Measurements from ENCODE around the gene RABL2B. TPM values are rescaled to one million over a fixed set of nuclear protein-coding genes. Genes with fewer than 3 reads are reported as not detected.
"Not testable (repeated sequence)": the region's sequence is repeated elsewhere in the genome, so short reads cannot be mapped to it uniquely, and the experiment has no call there.

Gene RABL2B
- total RNA-seq, 1 donor from 2014 or later, result 13.9 TPM

DNA sequence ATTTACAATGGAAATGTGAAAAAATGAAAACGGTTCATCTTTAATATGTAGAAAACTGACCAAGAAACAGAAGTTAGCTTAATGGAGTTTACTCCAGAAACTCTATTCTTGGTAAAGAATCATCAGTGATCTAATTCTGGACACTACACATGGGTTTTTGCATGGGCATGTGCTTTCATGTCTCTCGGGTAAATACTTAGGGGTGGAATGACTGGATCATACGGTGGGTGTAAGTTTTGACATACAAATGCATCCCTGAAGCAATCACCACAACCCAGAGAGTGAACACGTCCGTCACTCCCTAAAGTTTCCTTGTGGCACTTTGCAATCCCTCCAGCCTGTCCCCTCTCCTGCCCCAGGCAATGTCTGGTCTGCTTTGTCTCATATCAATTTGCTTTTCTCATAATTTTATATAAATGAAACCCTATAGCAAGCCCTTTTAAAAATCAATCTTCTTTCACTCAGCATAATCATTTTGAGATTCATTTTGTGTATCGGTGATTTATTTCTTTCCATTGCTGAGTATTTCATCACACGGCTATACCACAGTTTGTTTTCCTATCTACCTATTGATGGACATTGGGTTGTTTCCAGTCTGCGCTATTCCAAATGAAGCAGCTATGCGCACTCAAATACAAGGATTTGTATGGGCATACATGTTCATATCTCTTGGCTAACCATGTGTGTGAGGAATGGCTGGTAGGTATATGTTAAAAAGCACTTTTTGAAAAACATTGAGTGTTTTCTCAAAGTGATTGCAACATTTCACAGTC is 33.9 kb downstream of the RABL2B start:
- not testable (repeated sequence) for H4K20me1 ChIP-seq (ENCODE audit: low read depth); H3K4me1 Mint-ChIP-seq; H3K4me1 ChIP-seq; H3K9me3 ChIP-seq (ENCODE audit: low read depth); H3K79me2 ChIP-seq (ENCODE audit: low read depth); H3K9ac ChIP-seq; H3K4me3 ChIP-seq; H2AFZ ChIP-seq (replicated peaks); H3K36me3 Mint-ChIP-seq; H3K36me3 ChIP-seq; H3K27ac Mint-ChIP-seq; H3K4me3 Mint-ChIP-seq; H3K27ac ChIP-seq; H3K4me2 ChIP-seq; H3K27me3 Mint-ChIP-seq (ENCODE audit: insufficient read depth, low read depth); H3F3A ChIP-seq (ENCODE audit: low read depth); H3K9me3 Mint-ChIP-seq; DNase-seq (ENCODE audit: low spot score)
- H3K27me3 ChIP-seq, result peaks cover 72% of the 10 kb centered on the region

DNA sequence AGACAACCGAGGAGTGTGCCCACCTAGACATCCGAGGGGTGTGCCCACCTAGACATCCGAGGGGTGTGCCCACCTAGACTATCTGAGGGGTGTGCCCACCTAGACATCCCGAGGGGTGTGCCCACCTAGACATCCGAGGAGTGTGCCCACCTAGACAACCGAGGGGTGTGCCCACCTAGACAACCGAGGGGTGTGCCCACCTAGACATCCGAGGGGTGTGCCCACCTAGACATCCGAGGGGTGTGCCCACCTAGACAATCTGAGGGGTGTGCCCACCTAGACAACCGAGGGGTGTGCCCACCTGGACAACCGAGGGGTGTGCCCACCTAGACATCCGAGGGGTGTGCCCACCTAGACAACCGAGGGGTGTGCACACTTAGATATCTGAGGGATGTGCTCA is 34.8 kb downstream of the RABL2B start:
- not testable (repeated sequence) for H3K4me2 ChIP-seq; H4K20me1 ChIP-seq (ENCODE audit: low read depth); H3K79me2 ChIP-seq (ENCODE audit: low read depth); H3K9me3 ChIP-seq (ENCODE audit: low read depth); H3K27me3 Mint-ChIP-seq (ENCODE audit: insufficient read depth, low read depth); H3K4me1 ChIP-seq; H3K4me1 Mint-ChIP-seq; H3K36me3 ChIP-seq; H3K27ac Mint-ChIP-seq; DNase-seq (ENCODE audit: low spot score); H3K4me3 ChIP-seq; H3K4me3 Mint-ChIP-seq; H3K36me3 Mint-ChIP-seq; H3K9ac ChIP-seq; H3K9me3 Mint-ChIP-seq; H3K27ac ChIP-seq; H3F3A ChIP-seq (ENCODE audit: low read depth); H2AFZ ChIP-seq (replicated peaks)
- peaks cover 67% of the 10 kb centered on the region for H3K27me3 ChIP-seq

DNA sequence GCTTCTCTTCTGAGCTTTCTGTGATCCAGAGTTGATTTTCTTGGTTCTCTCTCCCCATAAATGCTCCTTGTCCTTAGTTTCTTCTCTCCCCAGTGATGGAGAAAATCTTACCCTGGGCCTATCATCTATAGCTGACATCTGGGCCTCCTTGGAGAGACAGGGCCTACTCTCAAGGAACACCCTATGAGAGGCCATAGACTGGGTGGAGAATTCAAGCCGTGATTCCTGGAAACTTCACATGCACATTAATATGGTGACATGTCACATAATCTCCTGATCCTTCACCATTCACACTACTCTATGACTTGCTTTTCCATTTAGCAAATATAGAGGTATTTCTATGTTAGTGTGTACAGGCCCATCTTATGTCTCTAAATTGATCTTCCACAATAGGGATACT is 35.9 kb downstream of the RABL2B start:
- H3K9me3 Mint-ChIP-seq; H3K27me3 Mint-ChIP-seq (ENCODE audit: insufficient read depth, low read depth); H3K4me2 ChIP-seq; H3K4me1 Mint-ChIP-seq; H3K4me3 ChIP-seq; H3K27ac ChIP-seq; DNase-seq (ENCODE audit: low spot score); H3K4me3 Mint-ChIP-seq; H4K20me1 ChIP-seq (ENCODE audit: low read depth); H3K9me3 ChIP-seq (ENCODE audit: low read depth); H3F3A ChIP-seq (ENCODE audit: low read depth); H2AFZ ChIP-seq (replicated peaks); H3K79me2 ChIP-seq (ENCODE audit: low read depth); H3K4me1 ChIP-seq; H3K27ac Mint-ChIP-seq; H3K36me3 Mint-ChIP-seq; H3K36me3 ChIP-seq; H3K9ac ChIP-seq: not testable (repeated sequence)
- peaks cover 60% of the 10 kb centered on the region for H3K27me3 ChIP-seq

DNA sequence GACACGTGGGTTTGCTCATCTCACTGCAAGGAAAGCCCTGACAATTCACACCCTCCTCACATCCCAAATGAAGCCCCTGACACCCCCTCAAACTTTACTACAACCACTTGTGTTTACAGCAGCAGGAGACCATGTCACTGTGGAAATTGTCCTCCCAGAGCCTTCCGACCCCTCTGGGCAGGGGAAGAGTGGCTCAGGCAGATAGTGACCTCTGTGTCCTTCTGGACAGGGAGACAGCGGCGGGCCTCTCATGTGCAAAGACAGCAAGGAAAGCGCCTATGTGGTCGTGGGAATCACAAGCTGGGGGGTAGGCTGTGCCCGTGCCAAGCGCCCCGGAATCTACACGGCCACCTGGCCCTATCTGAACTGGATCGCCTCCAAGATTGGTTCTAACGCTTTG is 39.0 kb downstream of the RABL2B start:
- H3K4me3 Mint-ChIP-seq; H4K20me1 ChIP-seq (ENCODE audit: low read depth); H3K4me3 ChIP-seq; H3F3A ChIP-seq (ENCODE audit: low read depth); H3K27ac ChIP-seq; H3K4me1 ChIP-seq; H3K9ac ChIP-seq; DNase-seq (ENCODE audit: low spot score); H3K4me1 Mint-ChIP-seq; H3K9me3 Mint-ChIP-seq; H2AFZ ChIP-seq (replicated peaks); H3K4me2 ChIP-seq; H3K27ac Mint-ChIP-seq; H3K9me3 ChIP-seq (ENCODE audit: low read depth); H3K79me2 ChIP-seq (ENCODE audit: low read depth); H3K36me3 ChIP-seq; H3K36me3 Mint-ChIP-seq; H3K27me3 Mint-ChIP-seq (ENCODE audit: insufficient read depth, low read depth): not testable (repeated sequence)
- H3K27me3 ChIP-seq, result peaks cover 61% of the 10 kb centered on the region

DNA sequence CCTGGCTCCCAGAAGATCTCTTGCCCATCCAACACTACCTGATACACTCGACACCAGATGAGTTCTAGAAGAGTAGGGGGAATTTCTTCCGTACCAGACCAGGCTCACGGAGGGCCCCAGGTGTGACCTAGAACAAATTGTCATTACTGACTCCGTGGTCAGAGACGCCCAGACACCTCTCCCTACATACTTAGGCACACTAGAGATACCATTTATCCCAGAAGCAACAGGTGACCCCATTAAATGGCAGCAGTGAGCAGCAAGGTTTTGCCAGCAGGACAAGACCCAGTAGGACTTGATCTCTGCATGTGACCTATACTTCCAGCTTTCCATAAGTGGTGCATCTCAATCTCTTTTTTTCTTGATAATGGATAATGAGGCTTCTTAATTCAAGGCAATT is 42.7 kb downstream of the RABL2B start:
- not testable (repeated sequence) for H3K27ac ChIP-seq; H3K36me3 Mint-ChIP-seq; H3K4me1 ChIP-seq; H4K20me1 ChIP-seq (ENCODE audit: low read depth); DNase-seq (ENCODE audit: low spot score); H3K4me2 ChIP-seq; H2AFZ ChIP-seq (replicated peaks); H3F3A ChIP-seq (ENCODE audit: low read depth); H3K36me3 ChIP-seq; H3K4me3 ChIP-seq; H3K27me3 Mint-ChIP-seq (ENCODE audit: insufficient read depth, low read depth); H3K9ac ChIP-seq; H3K4me1 Mint-ChIP-seq; H3K9me3 ChIP-seq (ENCODE audit: low read depth); H3K27ac Mint-ChIP-seq; H3K9me3 Mint-ChIP-seq; H3K4me3 Mint-ChIP-seq; H3K79me2 ChIP-seq (ENCODE audit: low read depth)
- H3K27me3 ChIP-seq, result peaks cover 75% of the 10 kb centered on the region

DNA sequence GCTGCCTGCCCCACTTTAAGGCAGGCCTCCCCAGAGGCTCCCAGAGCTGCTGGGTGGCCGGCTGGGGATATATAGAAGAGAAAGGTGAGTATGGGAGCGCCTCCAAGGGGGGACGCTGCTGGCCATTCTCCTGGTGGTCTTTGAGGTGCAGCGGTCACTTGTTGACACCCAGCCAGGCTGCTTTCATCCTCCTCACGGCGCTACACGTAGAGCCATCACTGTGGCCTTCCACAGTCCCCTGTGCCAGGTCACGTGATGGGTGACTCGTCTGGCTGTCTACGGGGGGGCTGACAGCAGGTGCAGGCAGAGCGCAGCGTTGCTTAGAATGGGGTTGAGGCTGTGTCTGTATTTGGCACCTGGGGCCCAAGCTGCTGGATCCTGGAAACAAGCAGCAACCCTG is 43.5 kb downstream of the RABL2B start:
- no peak overlapping the region for H3K4me3 Mint-ChIP-seq
- Histone ChIP-seq H3K27ac (no peak overlapping the region), H3K4me1 (no peaks in the 10 kb centered on the region), H3K27me3 (peaks cover 77% of the 10 kb centered on the region), H3K36me3 (no peaks in the 10 kb centered on the region), H3K9ac (no peak overlapping the region), H3F3A (ENCODE audit: low read depth) (no peaks in the 10 kb centered on the region), H4K20me1 (ENCODE audit: low read depth) (no peaks in the 10 kb centered on the region), H3K4me3 (no peak overlapping the region), H3K4me2 (no peak overlapping the region), H3K9me3 (ENCODE audit: low read depth) (no peaks in the 10 kb centered on the region), H2AFZ (replicated peaks) (no peak overlapping the region), H3K79me2 (ENCODE audit: low read depth) (no peaks in the 10 kb centered on the region)
- no peaks in the 10 kb centered on the region for H3K4me1 Mint-ChIP-seq
- no peak for DNase-seq (ENCODE audit: low spot score)
- no peak overlapping the region for H3K27ac Mint-ChIP-seq
- peaks cover 8% of the 10 kb centered on the region for H3K27me3 Mint-ChIP-seq (ENCODE audit: insufficient read depth, low read depth)
- TF ChIP-seq, protein P1, sequence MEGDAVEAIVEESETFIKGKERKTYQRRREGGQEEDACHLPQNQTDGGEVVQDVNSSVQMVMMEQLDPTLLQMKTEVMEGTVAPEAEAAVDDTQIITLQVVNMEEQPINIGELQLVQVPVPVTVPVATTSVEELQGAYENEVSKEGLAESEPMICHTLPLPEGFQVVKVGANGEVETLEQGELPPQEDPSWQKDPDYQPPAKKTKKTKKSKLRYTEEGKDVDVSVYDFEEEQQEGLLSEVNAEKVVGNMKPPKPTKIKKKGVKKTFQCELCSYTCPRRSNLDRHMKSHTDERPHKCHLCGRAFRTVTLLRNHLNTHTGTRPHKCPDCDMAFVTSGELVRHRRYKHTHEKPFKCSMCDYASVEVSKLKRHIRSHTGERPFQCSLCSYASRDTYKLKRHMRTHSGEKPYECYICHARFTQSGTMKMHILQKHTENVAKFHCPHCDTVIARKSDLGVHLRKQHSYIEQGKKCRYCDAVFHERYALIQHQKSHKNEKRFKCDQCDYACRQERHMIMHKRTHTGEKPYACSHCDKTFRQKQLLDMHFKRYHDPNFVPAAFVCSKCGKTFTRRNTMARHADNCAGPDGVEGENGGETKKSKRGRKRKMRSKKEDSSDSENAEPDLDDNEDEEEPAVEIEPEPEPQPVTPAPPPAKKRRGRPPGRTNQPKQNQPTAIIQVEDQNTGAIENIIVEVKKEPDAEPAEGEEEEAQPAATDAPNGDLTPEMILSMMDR (IDR thresholded peaks at IDR 0.05), result no peak
- TF ChIP-seq EZH2phosphoT487 (IDR thresholded peaks at IDR 0.05) (no peak), EZH2 (IDR thresholded peaks at IDR 0.05) (no peak)
- H3K36me3 Mint-ChIP-seq, result no peaks in the 10 kb centered on the region
- no peaks in the 10 kb centered on the region for H3K9me3 Mint-ChIP-seq

All from neural progenitor cell (in vitro differentiated cells).